ENCODE data around the gene PLCH1. TPM values are rescaled to one million over a fixed set of nuclear protein-coding genes. Genes with fewer than 3 reads are reported as not detected.

Gene PLCH1
- polyA plus RNA-seq, 1 experiment = 0.06 TPM

- no peaks in the 10 kb centered on the region for H3K36me3 ChIP-seq (ENCODE audit: control insufficient read depth, insufficient read depth, low read length)
- H3K4me3 ChIP-seq (ENCODE audit: low read depth, low read length) = no peak overlapping the region
- no peak for TF ChIP-seq CTCF (IDR thresholded peaks at IDR 0.05; ENCODE audit: insufficient read depth, low read depth, low read length)
- H3K27me3 ChIP-seq (ENCODE audit: control insufficient read depth, insufficient read depth, low read length) = no peaks in the 10 kb centered on the region
- ChIA-PET CTCF (no interaction called here), POLR2A (no interaction called here)
- no peak for DNase-seq (ENCODE audit: low read depth)
Measured at GRCh38 chr3:155441506-155441905, 303.4 kb downstream of the PLCH1 start.

- DNase-seq (ENCODE audit: low read depth) = no peak
- no peak for TF ChIP-seq CTCF (IDR thresholded peaks at IDR 0.05; ENCODE audit: insufficient read depth, low read depth, low read length)
- CTCF ChIA-PET = no interaction called here
- H3K27me3 ChIP-seq (ENCODE audit: control insufficient read depth, insufficient read depth, low read length) = no peaks in the 10 kb centered on the region
- H3K36me3 ChIP-seq (ENCODE audit: control insufficient read depth, insufficient read depth, low read length) = no peaks in the 10 kb centered on the region
- no peak overlapping the region for H3K4me3 ChIP-seq (ENCODE audit: low read depth, low read length)
- POLR2A ChIA-PET = no interaction called here
Measured at GRCh38 chr3:155441026-155441425, 303.8 kb downstream of the PLCH1 start.

GRCh38 chr3:155435821-155436220 lies 309.1 kb downstream of the PLCH1 start:
- ChIA-PET CTCF (no interaction called here), POLR2A (no interaction called here)
- no peak for DNase-seq (ENCODE audit: low read depth)
- Histone ChIP-seq H3K4me3 (ENCODE audit: low read depth, low read length) (no peak overlapping the region), H3K36me3 (ENCODE audit: control insufficient read depth, insufficient read depth, low read length) (no peaks in the 10 kb centered on the region), H3K27me3 (ENCODE audit: control insufficient read depth, insufficient read depth, low read length) (no peaks in the 10 kb centered on the region)
- no peak for TF ChIP-seq CTCF (IDR thresholded peaks at IDR 0.05; ENCODE audit: insufficient read depth, low read depth, low read length)

- ChIA-PET POLR2A (no interaction called here), CTCF (interaction anchor here (1.2 kb wide), 1 partner anchor 16 kb away, joined by 3 read pairs; no protein-coding TSS in a partner anchor)
Measured at GRCh38 chr3:155431856-155432570, 312.9 kb downstream of the PLCH1 start.

GRCh38 chr3:155428563-155428962 lies 316.3 kb downstream of the PLCH1 start:
- Histone ChIP-seq H3K27me3 (ENCODE audit: control insufficient read depth, insufficient read depth, low read length) (no peaks in the 10 kb centered on the region), H3K36me3 (ENCODE audit: control insufficient read depth, insufficient read depth, low read length) (no peaks in the 10 kb centered on the region), H3K4me3 (ENCODE audit: low read depth, low read length) (no peak overlapping the region)
- peak; percentile 92 for DNase-seq (ENCODE audit: low read depth)
- TF ChIP-seq CTCF (IDR thresholded peaks at IDR 0.05; ENCODE audit: insufficient read depth, low read depth, low read length) = no peak
- ChIA-PET POLR2A (no interaction called here), CTCF (interaction anchor here (1.3 to 2.0 kb wide), 3 partner anchors 13 to 46 kb away, joined by 3 to 5 read pairs (median 3); no protein-coding TSS in a partner anchor)

More at GRCh38 chr3:155431856-155432570, 312.9 kb downstream of the PLCH1 start:
- no peak for DNase-seq (ENCODE audit: low read depth)
- H3K36me3 ChIP-seq (ENCODE audit: control insufficient read depth, insufficient read depth, low read length) = no peaks in the 10 kb centered on the region
- H3K4me3 ChIP-seq (ENCODE audit: low read depth, low read length) = no peak overlapping the region
- no peaks in the 10 kb centered on the region for H3K27me3 ChIP-seq (ENCODE audit: control insufficient read depth, insufficient read depth, low read length)
- no peak for TF ChIP-seq CTCF (IDR thresholded peaks at IDR 0.05; ENCODE audit: insufficient read depth, low read depth, low read length)

All from BJ (cell line).